Mesothelial cell of epicardium (in vitro differentiated cells): ENCODE data around the gene JAG2. TPM values are rescaled to one million over a fixed set of nuclear protein-coding genes. Genes with fewer than 3 reads are reported as not detected.

Experiments
- DNase-seq, 2 experiments: peaks; one replicate each; pipeline ENCODE4 v3.0.0; 2021; ENCODE audit warnings: low spot score in 2 of 2; ENCODE audit not compliant: unreplicated experiment in 2 of 2
- H3K27ac Mint-ChIP-seq: 2 replicates; pipeline ENCODE4 v1.8.0; 2021; ENCODE audit warnings: mixed read lengths
- H3K27me3 Mint-ChIP-seq: 2 replicates; pipeline ENCODE4 v1.8.0; 2021; ENCODE audit warnings: low read depth, mixed read lengths
- H3K36me3 Mint-ChIP-seq: 2 replicates; pipeline ENCODE4 v1.8.0; 2021; ENCODE audit warnings: mixed read lengths
- H3K4me1 Mint-ChIP-seq: 2 replicates; pipeline ENCODE4 v1.8.0; 2021; ENCODE audit warnings: mixed read lengths
- H3K4me3 Mint-ChIP-seq: 2 replicates; pipeline ENCODE4 v1.8.0; 2021; ENCODE audit warnings: mild to moderate bottlenecking, moderate library complexity, mixed read lengths
- H3K9me3 Mint-ChIP-seq: 2 replicates; pipeline ENCODE4 v1.8.0; 2021; ENCODE audit warnings: mixed read lengths
- total RNA-seq: library from RNA; stranded (reverse); gene quantifications from 3 replicates; pipeline ENCODE4 v1.2.1, GENCODE V29; 2021
- TF ChIP-seq, protein P1 (sequence below): fragments of 200-600 bp; sonication (generic); IDR thresholded peaks from one replicate; pipeline ENCODE4 v1.5.0; 2021; ENCODE audit warnings: antibody characterized with exemption; ENCODE audit not compliant: unreplicated experiment

Gene JAG2
- total RNA-seq, 1 donor from 2014 or later, result 38.9 TPM

DNA sequence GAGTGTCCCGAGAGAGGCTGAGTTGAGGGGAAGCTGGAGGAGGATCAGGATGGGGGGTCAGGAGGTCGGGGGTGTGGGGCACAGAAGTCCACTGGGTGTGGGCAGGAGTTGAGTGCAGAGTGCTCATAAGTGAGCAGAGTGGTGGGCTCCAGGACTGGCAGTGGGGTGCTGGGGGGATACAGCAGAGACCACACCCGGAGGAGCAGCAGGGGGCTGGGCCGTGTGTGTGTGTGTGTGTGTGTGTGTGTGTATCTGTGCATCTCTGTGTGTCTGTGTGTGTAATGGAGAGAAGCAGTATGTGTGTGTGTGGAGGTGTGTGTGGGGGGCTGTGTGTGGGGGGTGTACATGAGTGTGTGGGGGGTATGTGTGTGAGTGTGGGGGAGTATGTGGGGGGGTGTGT lies 17.4 kb upstream of the JAG2 start:
- H3K4me3 Mint-ChIP-seq, result no peak overlapping the region
- H3K27me3 Mint-ChIP-seq, result peaks cover 13% of the 10 kb centered on the region
- H3K27ac Mint-ChIP-seq, result no peak overlapping the region
- H3K36me3 Mint-ChIP-seq, result no peaks in the 10 kb centered on the region
- TF ChIP-seq, protein P1, sequence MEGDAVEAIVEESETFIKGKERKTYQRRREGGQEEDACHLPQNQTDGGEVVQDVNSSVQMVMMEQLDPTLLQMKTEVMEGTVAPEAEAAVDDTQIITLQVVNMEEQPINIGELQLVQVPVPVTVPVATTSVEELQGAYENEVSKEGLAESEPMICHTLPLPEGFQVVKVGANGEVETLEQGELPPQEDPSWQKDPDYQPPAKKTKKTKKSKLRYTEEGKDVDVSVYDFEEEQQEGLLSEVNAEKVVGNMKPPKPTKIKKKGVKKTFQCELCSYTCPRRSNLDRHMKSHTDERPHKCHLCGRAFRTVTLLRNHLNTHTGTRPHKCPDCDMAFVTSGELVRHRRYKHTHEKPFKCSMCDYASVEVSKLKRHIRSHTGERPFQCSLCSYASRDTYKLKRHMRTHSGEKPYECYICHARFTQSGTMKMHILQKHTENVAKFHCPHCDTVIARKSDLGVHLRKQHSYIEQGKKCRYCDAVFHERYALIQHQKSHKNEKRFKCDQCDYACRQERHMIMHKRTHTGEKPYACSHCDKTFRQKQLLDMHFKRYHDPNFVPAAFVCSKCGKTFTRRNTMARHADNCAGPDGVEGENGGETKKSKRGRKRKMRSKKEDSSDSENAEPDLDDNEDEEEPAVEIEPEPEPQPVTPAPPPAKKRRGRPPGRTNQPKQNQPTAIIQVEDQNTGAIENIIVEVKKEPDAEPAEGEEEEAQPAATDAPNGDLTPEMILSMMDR, result no peak
- H3K4me1 Mint-ChIP-seq, result no peaks in the 10 kb centered on the region
- no peak for DNase-seq
- H3K9me3 Mint-ChIP-seq, result peaks cover 9% of the 10 kb centered on the region

DNA sequence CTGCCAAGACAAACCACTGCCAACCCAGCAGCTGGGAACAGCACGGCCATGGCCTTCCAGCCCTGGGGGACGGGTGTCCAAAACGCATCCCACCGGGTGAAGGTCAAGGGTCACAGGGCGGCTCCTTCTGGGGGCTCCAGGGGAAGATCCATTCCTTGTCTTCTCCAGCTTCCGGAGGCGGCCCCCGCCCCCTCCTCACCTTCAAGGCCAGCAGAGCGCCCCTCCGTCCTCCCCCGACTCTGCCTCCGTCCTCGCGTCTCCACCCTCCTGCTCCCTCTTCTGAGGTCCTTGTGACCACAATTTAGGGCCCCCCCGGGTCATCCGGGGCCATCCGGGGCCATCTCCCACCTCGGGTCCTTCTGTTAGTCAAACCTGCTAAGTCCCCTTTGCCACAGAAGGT lies 16.4 kb upstream of the JAG2 start:
- H3K27me3 Mint-ChIP-seq, result peaks cover 12% of the 10 kb centered on the region
- H3K36me3 Mint-ChIP-seq, result no peaks in the 10 kb centered on the region
- no peak for DNase-seq
- peaks cover 9% of the 10 kb centered on the region for H3K9me3 Mint-ChIP-seq
- H3K27ac Mint-ChIP-seq, result no peak overlapping the region
- H3K4me3 Mint-ChIP-seq, result no peak overlapping the region
- H3K4me1 Mint-ChIP-seq, result no peaks in the 10 kb centered on the region
- TF ChIP-seq, protein P1, result no peak

GRCh38 chr14:105184461-105184860 lies 15.9 kb upstream of the JAG2 start:
- TF ChIP-seq, protein P1, result no peak
- no peak overlapping the region for H3K4me3 Mint-ChIP-seq
- peaks cover 9% of the 10 kb centered on the region for H3K9me3 Mint-ChIP-seq
- no peaks in the 10 kb centered on the region for H3K36me3 Mint-ChIP-seq
- H3K27ac Mint-ChIP-seq, result no peak overlapping the region
- DNase-seq, result no peak
- peaks cover 7% of the 10 kb centered on the region for H3K27me3 Mint-ChIP-seq
- no peaks in the 10 kb centered on the region for H3K4me1 Mint-ChIP-seq

GRCh38 chr14:105182296-105183020 lies 13.9 kb upstream of the JAG2 start:
- TF ChIP-seq, protein P1, result no peak
- Mint-ChIP-seq H3K4me3 (peak overlapping the region; percentile 56), H3K27me3 (no peaks in the 10 kb centered on the region), H3K4me1 (no peaks in the 10 kb centered on the region), H3K9me3 (no peaks in the 10 kb centered on the region), H3K27ac (no peak overlapping the region), H3K36me3 (no peaks in the 10 kb centered on the region)
- DNase-seq, result no peak

DNA sequence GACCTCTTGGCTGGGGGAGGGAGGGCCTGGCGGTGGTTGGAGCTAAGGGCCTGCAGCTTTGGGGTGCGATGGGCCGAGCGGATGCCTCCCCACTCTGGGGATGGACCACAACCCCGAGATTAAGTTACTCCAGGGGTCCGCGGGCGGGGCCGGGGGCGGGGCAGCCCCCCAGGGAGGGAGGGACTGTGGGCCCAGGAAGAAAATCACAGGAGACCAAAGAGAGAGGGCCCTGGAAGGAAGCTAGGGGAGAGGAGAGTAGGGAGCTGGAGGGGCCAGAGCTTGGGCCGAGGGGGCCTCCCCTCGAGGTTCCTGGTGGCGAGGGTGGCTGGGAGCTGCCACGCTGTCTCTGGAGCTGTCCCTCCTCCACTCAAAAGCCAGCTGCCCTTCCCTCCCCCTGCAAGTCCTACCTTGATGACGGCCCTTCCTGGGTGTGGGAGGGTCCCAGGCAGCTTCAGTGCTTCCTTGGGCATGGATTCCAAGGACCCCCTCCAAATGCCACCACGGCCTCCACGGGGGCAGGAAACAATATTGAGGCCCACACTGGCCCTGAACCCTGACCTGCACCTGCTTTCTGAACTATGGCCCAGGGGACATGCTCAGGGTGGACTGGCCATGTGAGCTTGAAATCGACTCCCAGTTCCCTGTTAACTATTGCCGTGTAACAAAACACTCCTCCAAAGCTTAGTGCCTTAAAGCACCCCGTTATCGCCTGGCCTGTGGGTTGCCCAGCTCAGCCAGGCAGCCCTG lies 13.1 kb upstream of the JAG2 start:
- H3K27me3 Mint-ChIP-seq, result no peaks in the 10 kb centered on the region
- TF ChIP-seq, protein P1, result no peak
- H3K9me3 Mint-ChIP-seq, result no peaks in the 10 kb centered on the region
- no peaks in the 10 kb centered on the region for H3K4me1 Mint-ChIP-seq
- peak overlapping the region; percentile 56 for H3K4me3 Mint-ChIP-seq
- DNase-seq, result no peak
- no peak overlapping the region for H3K27ac Mint-ChIP-seq
- no peaks in the 10 kb centered on the region for H3K36me3 Mint-ChIP-seq
